HL-60 (cell line): Measurements from ENCODE around the gene NOTCH3.
A peak's percentile ranks its signal among the peaks of the same experiment; 100 is the strongest.

Experiments used
- DNase-seq, 2 experiments: peaks; one replicate each; pipeline ENCODE4 v3.0.0-alpha.2; 2010 to 2020; ENCODE audit warnings: low read depth in 1 of 2, low spot score in 1 of 2
- H3K27ac ChIP-seq: fragments of 250-450 bp; sonication (Bioruptor Pico); replicated peaks from 2 replicates; pipeline ENCODE4 v1.5.1; 2020; ENCODE audit warnings: mild to moderate bottlenecking, moderate library complexity
- H3K27me3 ChIP-seq: fragments of 250-450 bp; sonication (Bioruptor Pico); 2 replicates; pipeline ENCODE4 v1.5.1; 2021; ENCODE audit warnings: mild to moderate bottlenecking, moderate library complexity; ENCODE audit not compliant: insufficient read depth, poor library complexity, severe bottlenecking
- H3K4me3 ChIP-seq: replicated peaks from 2 replicates; pipeline ENCODE4 v1.5.1; 2011; ENCODE audit warnings: mild to moderate bottlenecking, control low read depth, low read length; ENCODE audit not compliant: insufficient read depth
- GABPA ChIP-seq: IDR thresholded peaks from 2 replicates; pipeline ENCODE4 v1.6.1; 2012; ENCODE audit warnings: low read depth
- POLR2AphosphoS5 ChIP-seq: IDR thresholded peaks from 2 replicates; pipeline ENCODE4 v1.6.1; 2012; ENCODE audit warnings: low read depth
- SPI1 ChIP-seq: IDR thresholded peaks from 2 replicates; pipeline ENCODE4 v1.6.1; 2012; ENCODE audit warnings: low read depth, mild to moderate bottlenecking, borderline replicate concordance
- TF ChIP-seq, protein P1 (sequence below): IDR thresholded peaks from one replicate; pipeline ENCODE4 v1.5.1; 2011; ENCODE audit warnings: low read length, control low read depth, inconsistent platforms; ENCODE audit not compliant: insufficient read depth
- TF ChIP-seq, protein P2 (sequence below): IDR thresholded peaks from 2 replicates; pipeline ENCODE4 v1.6.1; 2012; ENCODE audit warnings: low read depth; ENCODE audit not compliant: insufficient replicate concordance

Gene NOTCH3

DNA sequence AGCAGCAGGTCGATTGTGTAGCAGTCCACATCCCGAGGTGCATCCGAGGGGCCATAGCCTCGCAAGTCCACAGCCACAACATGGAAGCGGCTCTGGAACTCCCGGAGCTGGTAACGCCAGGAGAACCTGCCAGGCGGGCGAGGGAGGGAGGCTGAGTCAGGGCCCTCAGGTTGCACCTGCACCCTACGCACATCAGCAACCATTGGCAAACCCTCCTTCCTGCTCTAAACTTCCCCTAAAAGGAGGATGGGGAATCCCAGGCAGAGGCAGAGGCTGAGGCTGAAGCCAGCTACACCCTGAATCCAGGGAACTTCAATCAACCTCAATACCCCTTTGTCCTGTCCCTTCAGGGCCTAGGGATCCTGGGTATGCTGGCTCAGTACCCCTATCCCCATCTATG lies 30.5 kb upstream of the NOTCH3 start:
- H3K4me3 ChIP-seq: no peak overlapping the region

DNA sequence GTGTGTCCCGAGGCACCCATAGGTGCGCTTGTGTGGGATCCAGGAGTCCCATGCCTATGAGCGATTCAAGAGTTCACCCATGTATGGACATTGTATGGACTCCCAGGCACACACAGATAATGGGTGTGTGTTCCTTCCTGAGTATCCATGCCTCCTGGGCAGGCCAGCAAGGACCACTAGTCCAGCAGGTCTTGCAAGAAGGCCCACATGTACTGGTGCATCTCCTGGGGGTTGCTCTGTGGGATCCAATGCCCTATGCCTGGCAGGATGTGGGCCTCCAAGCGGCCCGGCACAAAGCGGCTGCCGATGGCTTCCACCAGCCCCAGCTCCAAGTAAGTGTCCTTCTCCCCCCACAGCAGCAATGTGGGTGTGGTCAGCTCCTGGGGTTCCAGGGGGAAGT lies 26.5 kb upstream of the NOTCH3 start:
- TF ChIP-seq, protein P1, sequence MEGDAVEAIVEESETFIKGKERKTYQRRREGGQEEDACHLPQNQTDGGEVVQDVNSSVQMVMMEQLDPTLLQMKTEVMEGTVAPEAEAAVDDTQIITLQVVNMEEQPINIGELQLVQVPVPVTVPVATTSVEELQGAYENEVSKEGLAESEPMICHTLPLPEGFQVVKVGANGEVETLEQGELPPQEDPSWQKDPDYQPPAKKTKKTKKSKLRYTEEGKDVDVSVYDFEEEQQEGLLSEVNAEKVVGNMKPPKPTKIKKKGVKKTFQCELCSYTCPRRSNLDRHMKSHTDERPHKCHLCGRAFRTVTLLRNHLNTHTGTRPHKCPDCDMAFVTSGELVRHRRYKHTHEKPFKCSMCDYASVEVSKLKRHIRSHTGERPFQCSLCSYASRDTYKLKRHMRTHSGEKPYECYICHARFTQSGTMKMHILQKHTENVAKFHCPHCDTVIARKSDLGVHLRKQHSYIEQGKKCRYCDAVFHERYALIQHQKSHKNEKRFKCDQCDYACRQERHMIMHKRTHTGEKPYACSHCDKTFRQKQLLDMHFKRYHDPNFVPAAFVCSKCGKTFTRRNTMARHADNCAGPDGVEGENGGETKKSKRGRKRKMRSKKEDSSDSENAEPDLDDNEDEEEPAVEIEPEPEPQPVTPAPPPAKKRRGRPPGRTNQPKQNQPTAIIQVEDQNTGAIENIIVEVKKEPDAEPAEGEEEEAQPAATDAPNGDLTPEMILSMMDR: no peak
- H3K4me3 ChIP-seq: no peak overlapping the region
- peaks cover 35% of the 10 kb centered on the region for H3K27me3 ChIP-seq
- DNase-seq: no peak
- no peak overlapping the region for H3K27ac ChIP-seq

More for the DNA sequence above, 30.5 kb upstream of the NOTCH3 start:
- TF ChIP-seq SPI1: no peak
- TF ChIP-seq GABPA: no peak
- TF ChIP-seq, protein P2, sequence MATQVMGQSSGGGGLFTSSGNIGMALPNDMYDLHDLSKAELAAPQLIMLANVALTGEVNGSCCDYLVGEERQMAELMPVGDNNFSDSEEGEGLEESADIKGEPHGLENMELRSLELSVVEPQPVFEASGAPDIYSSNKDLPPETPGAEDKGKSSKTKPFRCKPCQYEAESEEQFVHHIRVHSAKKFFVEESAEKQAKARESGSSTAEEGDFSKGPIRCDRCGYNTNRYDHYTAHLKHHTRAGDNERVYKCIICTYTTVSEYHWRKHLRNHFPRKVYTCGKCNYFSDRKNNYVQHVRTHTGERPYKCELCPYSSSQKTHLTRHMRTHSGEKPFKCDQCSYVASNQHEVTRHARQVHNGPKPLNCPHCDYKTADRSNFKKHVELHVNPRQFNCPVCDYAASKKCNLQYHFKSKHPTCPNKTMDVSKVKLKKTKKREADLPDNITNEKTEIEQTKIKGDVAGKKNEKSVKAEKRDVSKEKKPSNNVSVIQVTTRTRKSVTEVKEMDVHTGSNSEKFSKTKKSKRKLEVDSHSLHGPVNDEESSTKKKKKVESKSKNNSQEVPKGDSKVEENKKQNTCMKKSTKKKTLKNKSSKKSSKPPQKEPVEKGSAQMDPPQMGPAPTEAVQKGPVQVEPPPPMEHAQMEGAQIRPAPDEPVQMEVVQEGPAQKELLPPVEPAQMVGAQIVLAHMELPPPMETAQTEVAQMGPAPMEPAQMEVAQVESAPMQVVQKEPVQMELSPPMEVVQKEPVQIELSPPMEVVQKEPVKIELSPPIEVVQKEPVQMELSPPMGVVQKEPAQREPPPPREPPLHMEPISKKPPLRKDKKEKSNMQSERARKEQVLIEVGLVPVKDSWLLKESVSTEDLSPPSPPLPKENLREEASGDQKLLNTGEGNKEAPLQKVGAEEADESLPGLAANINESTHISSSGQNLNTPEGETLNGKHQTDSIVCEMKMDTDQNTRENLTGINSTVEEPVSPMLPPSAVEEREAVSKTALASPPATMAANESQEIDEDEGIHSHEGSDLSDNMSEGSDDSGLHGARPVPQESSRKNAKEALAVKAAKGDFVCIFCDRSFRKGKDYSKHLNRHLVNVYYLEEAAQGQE: no peak
- TF ChIP-seq POLR2AphosphoS5: no peak
- TF ChIP-seq, protein P1: no peak
- no peak overlapping the region for H3K27ac ChIP-seq
- H3K27me3 ChIP-seq: peaks cover 23% of the 10 kb centered on the region
- no peak for DNase-seq

DNA sequence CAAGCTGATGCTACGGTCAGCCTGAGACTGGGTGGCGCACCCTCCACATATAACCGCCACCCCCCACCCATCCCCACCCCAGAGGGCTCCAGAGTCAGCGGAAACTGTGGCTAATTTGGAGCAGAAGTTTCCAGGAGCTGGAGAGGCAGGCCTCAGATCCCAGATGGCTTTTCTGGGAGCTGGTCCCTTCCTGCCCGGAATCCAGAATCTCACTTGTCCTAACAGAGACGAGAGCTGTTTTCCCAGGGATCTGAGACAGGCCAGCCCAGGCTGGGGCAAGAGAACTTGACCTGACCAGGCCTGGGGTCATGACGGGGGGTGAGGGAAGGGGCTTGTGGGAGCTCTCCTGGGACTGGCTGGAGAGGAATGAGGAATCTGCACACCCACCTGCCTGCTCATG lies 25.0 kb upstream of the NOTCH3 start:
- DNase-seq: no peak
- Histone ChIP-seq H3K27ac (no peak overlapping the region), H3K27me3 (peaks cover 24% of the 10 kb centered on the region), H3K4me3 (no peak overlapping the region)
- TF ChIP-seq, protein P1: no peak
- TF ChIP-seq SPI1 (no peak), GABPA (no peak)

DNA sequence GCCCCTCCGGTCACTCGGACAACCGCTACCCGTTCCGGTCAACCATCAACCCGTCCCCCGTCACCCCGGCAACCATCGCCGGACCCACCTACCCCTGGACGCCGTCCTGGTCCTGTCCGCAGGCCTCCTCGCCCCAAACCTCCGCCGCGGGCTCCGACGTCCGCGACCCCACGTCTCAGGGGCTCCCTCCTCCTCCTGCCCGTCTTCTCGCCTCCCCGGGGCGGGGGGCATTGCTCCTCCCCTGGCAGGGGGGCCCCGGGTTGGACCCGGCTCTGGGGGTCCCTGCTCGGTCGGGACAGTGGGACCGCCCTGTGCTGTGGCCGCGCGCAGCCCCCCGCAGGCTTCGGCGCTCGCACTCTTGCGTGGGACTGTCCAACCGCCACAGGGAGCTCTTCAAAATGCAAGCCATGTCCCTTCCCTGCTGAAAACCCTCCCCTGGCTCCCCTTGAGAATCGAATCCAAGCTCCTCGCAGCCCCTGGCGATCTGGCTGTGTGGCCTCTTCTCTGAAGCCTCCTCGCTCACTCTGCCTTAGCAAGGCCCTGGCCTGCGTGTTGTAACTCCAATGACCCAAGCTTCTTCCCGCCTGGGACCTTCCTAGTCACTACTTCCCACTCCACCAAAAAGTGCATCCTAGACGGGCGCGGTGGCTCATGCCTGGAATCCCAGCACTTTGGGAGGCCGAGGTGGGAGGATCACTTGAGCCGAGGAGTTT lies 23.0 kb upstream of the NOTCH3 start:
- Histone ChIP-seq H3K4me3 (peak overlapping the region; percentile 23), H3K27ac (no peak overlapping the region), H3K27me3 (peaks cover 18% of the 10 kb centered on the region)
- DNase-seq: no peak
- TF ChIP-seq SPI1 (no peak), GABPA (no peak)
- TF ChIP-seq, protein P1: no peak
- TF ChIP-seq, protein P2: no peak
